H1 (cell line): Measurements from ENCODE around the gene KCNJ2. TPM values are rescaled to one million over a fixed set of nuclear protein-coding genes. Genes with fewer than 3 reads are reported as not detected.

Experiments used
- CTCF ChIA-PET: fragments of 300-600 bp; sonication (Branson Sonifier 250); formaldehyde crosslinking; loops from one replicate; lab custom pipeline; 2021; ENCODE audit not compliant: partially characterized antibody; lab: Charles Lee
- POLR2A ChIA-PET: fragments of 300-600 bp; sonication (Branson Sonifier 250); formaldehyde crosslinking; loops from one replicate; lab custom pipeline; 2021; ENCODE audit warnings: inconsistent platforms; ENCODE audit not compliant: partially characterized antibody; lab: Charles Lee
- DNase-seq, 2 experiments: peaks; one replicate each; pipeline versions ENCODE4 v3.0.0 to v3.0.0-alpha.2; 2010 to 2022; ENCODE audit warnings: low spot score in 2 of 2, low read depth in 1 of 2, mixed read lengths in 1 of 2
- FAIRE-seq: peaks from 2 replicates; lab custom pipeline; 2011; peaks lifted over from hg19 to GRCh38; lab: Jason Lieb, UNC
- H2AFZ ChIP-seq: 2 replicates; pipeline ENCODE4 v1.8.1; 2012; ENCODE audit warnings: low read length, inconsistent platforms
- H2AK5ac ChIP-seq: 2 replicates; pipeline ENCODE4 v1.6.1; 2013; ENCODE audit warnings: low read depth, low read length
- H2BK120ac ChIP-seq: replicated peaks from 2 replicates; pipeline ENCODE3; 2013; ENCODE audit warnings: low read depth, low read length, inconsistent platforms
- H2BK12ac ChIP-seq: 2 replicates; pipeline ENCODE4 v1.6.1; 2013; ENCODE audit warnings: low read depth, low read length
- H2BK15ac ChIP-seq: 2 replicates; pipeline ENCODE4 v1.6.1; 2013; ENCODE audit warnings: low read length
- H2BK20ac ChIP-seq: 2 replicates; pipeline ENCODE4 v1.6.1; 2013; ENCODE audit warnings: low read length
- H2BK5ac ChIP-seq: 2 replicates; pipeline ENCODE4 v1.6.1; 2013; ENCODE audit warnings: low read depth, low read length
- H3K14ac ChIP-seq: 2 replicates; pipeline ENCODE4 v1.6.1; 2013; ENCODE audit warnings: inconsistent platforms; ENCODE audit not compliant: insufficient read length
- H3K18ac ChIP-seq: 2 replicates; pipeline ENCODE4 v1.6.1; 2013; ENCODE audit warnings: low read length; ENCODE audit errors: extremely low read depth
- H3K23ac ChIP-seq: 2 replicates; pipeline ENCODE4 v1.6.1; 2013; ENCODE audit warnings: inconsistent platforms; ENCODE audit not compliant: insufficient read length
- H3K23me2 ChIP-seq: 2 replicates; pipeline ENCODE4 v1.6.1; 2013; ENCODE audit warnings: low read depth, low read length
- H3K27ac ChIP-seq: 2 replicates; pipeline ENCODE4 v1.6.1; 2011; ENCODE audit warnings: low read depth, low read length, inconsistent platforms
- H3K27me3 ChIP-seq, 4 experiments: replicated peaks in 1 of 4; 1 replicate in 1 of 4; 2 replicates in 3 of 4; pipeline versions ENCODE4 v1.6.1 to v1.8.1; 2011 to 2013; ENCODE audit warnings: low read length in 3 of 4, mild to moderate bottlenecking in 3 of 4, inconsistent platforms in 2 of 4, mixed read lengths in 2 of 4, moderate library complexity in 1 of 4; ENCODE audit not compliant: control insufficient read depth in 3 of 4, insufficient read depth in 3 of 4; ENCODE audit errors: extremely low read depth in 1 of 4
- H3K36me3 ChIP-seq, 4 experiments: 2 replicates each; pipeline versions ENCODE4 v1.6.1 to v1.8.1; 2011 to 2013; ENCODE audit warnings: mild to moderate bottlenecking in 4 of 4, low read length in 3 of 4, moderate library complexity in 2 of 4, control low read depth in 1 of 4, inconsistent platforms in 1 of 4; ENCODE audit not compliant: insufficient read depth in 4 of 4, control insufficient read depth in 2 of 4
- H3K4ac ChIP-seq: replicated peaks from 2 replicates; pipeline ENCODE3; 2013; ENCODE audit warnings: low read length, low read depth, mixed read lengths, inconsistent platforms; ENCODE audit not compliant: insufficient read length
- H3K4me1 ChIP-seq, 4 experiments: replicated peaks in 1 of 4; 1 replicate in 1 of 4; 2 replicates in 3 of 4; pipeline versions ENCODE4 v1.6.1 to v1.8.1; 2011 to 2013; ENCODE audit warnings: low read length in 3 of 4, inconsistent platforms in 2 of 4, mixed read lengths in 1 of 4; ENCODE audit not compliant: insufficient read depth in 4 of 4, control insufficient read depth in 3 of 4
- H3K4me2 ChIP-seq, 2 experiments: 2 replicates each; pipeline versions ENCODE4 v1.6.1 to v1.8.1; 2011 to 2013; ENCODE audit warnings: low read depth in 2 of 2, low read length in 2 of 2, control low read depth in 1 of 2, inconsistent platforms in 1 of 2, mild to moderate bottlenecking in 1 of 2; ENCODE audit not compliant: insufficient read depth in 1 of 2
- H3K4me3 ChIP-seq, 4 experiments: fragments of 200-600, 300-600 bp in 1 of 4; sonication (generic), shearing (Covaris generic), sonication (Bioruptor Twin) in 1 of 4; 2 replicates each; pipeline versions ENCODE4 v1.5.1 to v1.8.1; 2011 to 2016; ENCODE audit warnings: low read length in 4 of 4, low read depth in 3 of 4, control low read depth in 2 of 4, inconsistent platforms in 2 of 4, mild to moderate bottlenecking in 2 of 4, mixed read lengths in 1 of 4, moderate library complexity in 1 of 4; ENCODE audit not compliant: insufficient read depth in 2 of 4; ENCODE audit errors: extremely low read depth in 1 of 4
- H3K56ac ChIP-seq: replicated peaks from 2 replicates; pipeline ENCODE3; 2013; ENCODE audit warnings: low read depth, mild to moderate bottlenecking, mixed read lengths, low read length, inconsistent platforms; ENCODE audit not compliant: insufficient read length
- H3K79me1 ChIP-seq: 2 replicates; pipeline ENCODE4 v1.6.1; 2013; ENCODE audit warnings: low read depth, low read length, control low read depth
- H3K79me2 ChIP-seq, 2 experiments: 2 replicates each; pipeline versions ENCODE4 v1.6.1 to v1.8.1; 2012 to 2013; ENCODE audit warnings: low read length in 2 of 2, mild to moderate bottlenecking in 2 of 2, inconsistent platforms in 1 of 2; ENCODE audit not compliant: insufficient read depth in 2 of 2, control insufficient read depth in 1 of 2
- H3K9ac ChIP-seq, 4 experiments: replicated peaks in 1 of 4; 1 replicate in 1 of 4; 2 replicates in 3 of 4; pipeline versions ENCODE4 v1.6.1 to v1.8.1; 2011 to 2013; ENCODE audit warnings: low read depth in 3 of 4, low read length in 3 of 4, control low read depth in 2 of 4, mild to moderate bottlenecking in 2 of 4, moderate library complexity in 2 of 4, inconsistent platforms in 1 of 4; ENCODE audit errors: extremely low read depth in 1 of 4
- H3K9me3 ChIP-seq, 2 experiments: 2 replicates each; pipeline versions ENCODE4 v1.6.1 to v1.8.1; 2012 to 2013; ENCODE audit warnings: mild to moderate bottlenecking in 2 of 2, moderate library complexity in 2 of 2, control low read depth in 1 of 2, inconsistent platforms in 1 of 2, low read depth in 1 of 2, low read length in 1 of 2, mixed read lengths in 1 of 2; ENCODE audit not compliant: insufficient read depth in 2 of 2
- H4K20me1 ChIP-seq, 2 experiments: replicated peaks in 1 of 2; 2 replicates each; pipeline versions ENCODE3 to v1.8.1; 2011 to 2013; ENCODE audit warnings: inconsistent platforms in 2 of 2, low read length in 2 of 2, mild to moderate bottlenecking in 1 of 2; ENCODE audit not compliant: insufficient read depth in 2 of 2, control insufficient read depth in 1 of 2
- H4K5ac ChIP-seq: 2 replicates; pipeline ENCODE4 v1.6.1; 2013; ENCODE audit warnings: low read length, low read depth, mixed read lengths, inconsistent platforms; ENCODE audit not compliant: insufficient read length
- H4K8ac ChIP-seq: 2 replicates; pipeline ENCODE4 v1.8.0; 2013; ENCODE audit warnings: mild to moderate bottlenecking, moderate library complexity, low read length, inconsistent platforms; ENCODE audit not compliant: insufficient read depth; ENCODE audit errors: extremely low read depth
- H4K91ac ChIP-seq: replicated peaks from 2 replicates; pipeline ENCODE3; 2013; ENCODE audit warnings: low read length, mixed read lengths, inconsistent platforms; ENCODE audit not compliant: insufficient read length
- ASH2L ChIP-seq: fragments of 200-600, 300-600 bp; sonication (generic); IDR thresholded peaks from one replicate; pipeline ENCODE4 v1.7.1; 2017; ENCODE audit warnings: low read length
- ATF2 ChIP-seq: IDR thresholded peaks from 2 replicates; pipeline ENCODE4 v1.6.1; 2012; ENCODE audit warnings: low read length, inconsistent platforms
- BRCA1 ChIP-seq: IDR thresholded peaks from 2 replicates; pipeline ENCODE4 v1.6.1; 2012; ENCODE audit warnings: low read depth, low read length, improper control_type of control experiment
- CBX8 ChIP-seq: fragments of 300-800, 300-1000 bp; sonication (generic); IDR thresholded peaks from 2 replicates; pipeline ENCODE4 v1.7.1; 2016; ENCODE audit warnings: low read depth, low read length, borderline replicate concordance
- CHD2 ChIP-seq: IDR thresholded peaks from 2 replicates; pipeline ENCODE4 v1.6.1; 2012; ENCODE audit warnings: low read length, improper control_type of control experiment
- EZH2 ChIP-seq: fragments of 200-600 bp; sonication (generic); IDR thresholded peaks from 2 replicates; pipeline ENCODE4 v1.7.1; 2012; ENCODE audit warnings: low read depth, mild to moderate bottlenecking, moderate library complexity, low read length, inconsistent platforms; ENCODE audit not compliant: severe bottlenecking
- JUND ChIP-seq: IDR thresholded peaks from 2 replicates; pipeline ENCODE4 v1.6.1; 2011; ENCODE audit warnings: mild to moderate bottlenecking, improper control_type of control experiment, low read length
- MAX ChIP-seq: IDR thresholded peaks from 2 replicates; pipeline ENCODE4 v1.6.1; 2012; ENCODE audit warnings: inconsistent platforms
- NANOG ChIP-seq: IDR thresholded peaks from 2 replicates; pipeline ENCODE4 v1.6.1; 2011; ENCODE audit warnings: low read length, low read depth, mild to moderate bottlenecking, inconsistent platforms; ENCODE audit not compliant: insufficient read depth, poor library complexity, severe bottlenecking
- RBBP5 ChIP-seq: IDR thresholded peaks from 2 replicates; pipeline ENCODE4 v1.7.1; 2012; ENCODE audit warnings: low read depth, mild to moderate bottlenecking, inconsistent platforms, low read length, moderate library complexity, borderline replicate concordance
- RFX5 ChIP-seq: IDR thresholded peaks from 2 replicates; pipeline ENCODE4 v1.6.1; 2011; ENCODE audit warnings: low read depth, low read length, improper control_type of control experiment, borderline replicate concordance
- SIX5 ChIP-seq: IDR thresholded peaks from 2 replicates; pipeline ENCODE4 v1.6.1; 2011; ENCODE audit warnings: mild to moderate bottlenecking, low read depth, low read length
- SP1 ChIP-seq: IDR thresholded peaks from 2 replicates; pipeline ENCODE4 v1.6.1; 2011; ENCODE audit warnings: low read depth, low read length
- ZNF274 ChIP-seq: IDR thresholded peaks from 2 replicates; pipeline ENCODE4 v1.7.0; 2012; ENCODE audit warnings: low read length, borderline replicate concordance; ENCODE audit errors: extremely low read depth
- WGBS, 2 experiments: shearing (Covaris generic) in 1 of 2; methylation state at CpG; one replicate each; pipeline versions ENCODE4 v1.1.6 to v1.1.7; 2013 to 2015; ENCODE audit warnings: low lambda C conversion rate in 2 of 2, mixed read lengths in 2 of 2, inconsistent platforms in 1 of 2, low coverage in 1 of 2, missing lambda C conversion rate in 1 of 2; ENCODE audit not compliant: insufficient replicate concordance in 2 of 2, insufficient coverage in 1 of 2, insufficient read length in 1 of 2; ENCODE audit errors: extremely low coverage in 1 of 2, missing lambda C conversion rate in 1 of 2; 5-methylcytosine and 5-hydroxymethylcytosine counted together
- polyA plus RNA-seq, 7 experiments: library from polyadenylated mRNA; depleted of rRNA in 3 of 7; stranded (reverse) in 5 of 7; unstranded in 2 of 7; fragments of >200 nt in 5 of 7; fragments of 200-250 nt in 2 of 7; gene quantifications; 1 replicate in 5 of 7; 2 replicates in 1 of 7; 4 replicates in 1 of 7; pipeline versions ENCODE4 v1.2.1 to v1.2.3, GENCODE V29; 2011 to 2013; ENCODE audit warnings: missing spikeins in 2 of 7, mixed read lengths in 2 of 7
- total RNA-seq: library from RNA; stranded (reverse); fragmentation: NEBNext Ultra II Directional; extraction: Animal tissue kit (Norgen Biotek cat#: 25700); gene quantifications from 2 replicates; pipeline ENCODE4 v1.2.1, GENCODE V29; 2021

KCNJ2 gene
- total and polyA plus RNA-seq, 2 of the 8 experiments (the other 6 are each of a cell fraction or from before 2014, with no cell fraction given): 0.23 to 0.76 TPM

- no peak overlapping the region for H4K8ac ChIP-seq
- no peak overlapping the region for H4K5ac ChIP-seq
- H3K23me2 ChIP-seq: no peaks in the 10 kb centered on the region
- H3K27ac ChIP-seq: no peak overlapping the region
- H3K18ac ChIP-seq: no peak overlapping the region
- no peak overlapping the region for H3K23ac ChIP-seq
- ChIA-PET CTCF (no interaction called here), POLR2A (no interaction called here)
- no peaks in the 10 kb centered on the region for H4K20me1 ChIP-seq
- no peak overlapping the region for H3K9ac ChIP-seq
- no peak overlapping the region for H3K4me2 ChIP-seq
- H2BK20ac ChIP-seq: no peak overlapping the region
- H2BK15ac ChIP-seq: no peak overlapping the region
- H3K79me2 ChIP-seq: no peaks in the 10 kb centered on the region
- DNase-seq (no peak), FAIRE-seq (no peak)
- no peak overlapping the region for H2BK12ac ChIP-seq
- H3K79me1 ChIP-seq: no peaks in the 10 kb centered on the region
- H2AFZ ChIP-seq: no peak overlapping the region
- H3K36me3 ChIP-seq: no peaks in the 10 kb centered on the region
- H3K27me3 ChIP-seq: no peaks in the 10 kb centered on the region
- H3K9me3 ChIP-seq: no peaks in the 10 kb centered on the region
- no peak overlapping the region for H3K4ac ChIP-seq
- H3K4me3 ChIP-seq: no peak overlapping the region
- H2AK5ac ChIP-seq: no peak overlapping the region
- no peaks in the 10 kb centered on the region for H3K4me1 ChIP-seq
- no peak overlapping the region for H2BK5ac ChIP-seq
- H3K14ac ChIP-seq: no peak overlapping the region
- no peak overlapping the region for H4K91ac ChIP-seq
- no peak overlapping the region for H3K56ac ChIP-seq
- WGBS, 2 experiments: 90% methylated on average over 4 of the region's 4 CpGs; no CpG with 5 or more reads in 1 of the 2 experiments
- no peak overlapping the region for H2BK120ac ChIP-seq
- no peak for TF ChIP-seq SIX5
- TF ChIP-seq ASH2L: no peak
- no peak for TF ChIP-seq RFX5
- no peak for TF ChIP-seq JUND
- no peak for TF ChIP-seq MAX
- TF ChIP-seq ZNF274: no peak
- no peak for TF ChIP-seq NANOG
- no peak for TF ChIP-seq CBX8
- no peak for TF ChIP-seq RBBP5
- TF ChIP-seq BRCA1: no peak
- TF ChIP-seq ATF2: no peak
- TF ChIP-seq SP1: no peak
- no peak for TF ChIP-seq CHD2
- no peak for TF ChIP-seq EZH2
Observed at GRCh38 chr17:70184770-70185169, 15.4 kb downstream of the KCNJ2 start.
